Measurements from ENCODE around the gene STK39. TPM values are rescaled to one million over a fixed set of nuclear protein-coding genes. Genes with fewer than 3 reads are reported as not detected.
A peak's percentile ranks its signal among the peaks of the same experiment; 100 is the strongest.

Gene STK39
- total RNA-seq, 1 donor from 2014 or later: 18.5 TPM

- DNase-seq: no peak
- H3K9me3 Mint-ChIP-seq: no peaks in the 10 kb centered on the region
- CTCF ChIA-PET: no interaction called here
- H3K4me3 Mint-ChIP-seq: no peak overlapping the region
- H3K36me3 Mint-ChIP-seq (ENCODE audit: low read depth): peaks cover 3% of the 10 kb centered on the region
- H3K27ac Mint-ChIP-seq: no peak overlapping the region
- TF ChIP-seq, protein P1, sequence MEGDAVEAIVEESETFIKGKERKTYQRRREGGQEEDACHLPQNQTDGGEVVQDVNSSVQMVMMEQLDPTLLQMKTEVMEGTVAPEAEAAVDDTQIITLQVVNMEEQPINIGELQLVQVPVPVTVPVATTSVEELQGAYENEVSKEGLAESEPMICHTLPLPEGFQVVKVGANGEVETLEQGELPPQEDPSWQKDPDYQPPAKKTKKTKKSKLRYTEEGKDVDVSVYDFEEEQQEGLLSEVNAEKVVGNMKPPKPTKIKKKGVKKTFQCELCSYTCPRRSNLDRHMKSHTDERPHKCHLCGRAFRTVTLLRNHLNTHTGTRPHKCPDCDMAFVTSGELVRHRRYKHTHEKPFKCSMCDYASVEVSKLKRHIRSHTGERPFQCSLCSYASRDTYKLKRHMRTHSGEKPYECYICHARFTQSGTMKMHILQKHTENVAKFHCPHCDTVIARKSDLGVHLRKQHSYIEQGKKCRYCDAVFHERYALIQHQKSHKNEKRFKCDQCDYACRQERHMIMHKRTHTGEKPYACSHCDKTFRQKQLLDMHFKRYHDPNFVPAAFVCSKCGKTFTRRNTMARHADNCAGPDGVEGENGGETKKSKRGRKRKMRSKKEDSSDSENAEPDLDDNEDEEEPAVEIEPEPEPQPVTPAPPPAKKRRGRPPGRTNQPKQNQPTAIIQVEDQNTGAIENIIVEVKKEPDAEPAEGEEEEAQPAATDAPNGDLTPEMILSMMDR (IDR thresholded peaks at IDR 0.05): no peak
- H3K27me3 Mint-ChIP-seq: no peaks in the 10 kb centered on the region
- ATAC-seq (ENCODE audit: low read depth): no peak
- intact Hi-C loops (cut with micrococcal nuclease): no loop called here
- POLR2A ChIA-PET: no interaction called here
- peaks cover 65% of the 10 kb centered on the region for H3K4me1 Mint-ChIP-seq
Observed at GRCh38 chr2:168037778-168038177, 209.6 kb downstream of the STK39 start.

GRCh38 chr2:168035458-168035857 is 211.9 kb downstream of the STK39 start:
- ATAC-seq (ENCODE audit: low read depth): peak; percentile 36
- Mint-ChIP-seq H3K9me3 (no peaks in the 10 kb centered on the region), H3K27ac (peak overlapping the region; percentile 64), H3K4me1 (peaks cover 60% of the 10 kb centered on the region), H3K27me3 (no peaks in the 10 kb centered on the region), H3K4me3 (peak overlapping the region; percentile 67), H3K36me3 (ENCODE audit: low read depth) (peaks cover 6% of the 10 kb centered on the region)
- TF ChIP-seq, protein P1 (IDR thresholded peaks at IDR 0.05): no peak
- DNase-seq: no peak
- intact Hi-C loops (cut with micrococcal nuclease): no loop called here
- ChIA-PET POLR2A (interaction anchor here (1.0 kb wide), 1 partner anchor 32 kb away, joined by 3 read pairs; no protein-coding TSS in a partner anchor), CTCF (no interaction called here)

DNA sequence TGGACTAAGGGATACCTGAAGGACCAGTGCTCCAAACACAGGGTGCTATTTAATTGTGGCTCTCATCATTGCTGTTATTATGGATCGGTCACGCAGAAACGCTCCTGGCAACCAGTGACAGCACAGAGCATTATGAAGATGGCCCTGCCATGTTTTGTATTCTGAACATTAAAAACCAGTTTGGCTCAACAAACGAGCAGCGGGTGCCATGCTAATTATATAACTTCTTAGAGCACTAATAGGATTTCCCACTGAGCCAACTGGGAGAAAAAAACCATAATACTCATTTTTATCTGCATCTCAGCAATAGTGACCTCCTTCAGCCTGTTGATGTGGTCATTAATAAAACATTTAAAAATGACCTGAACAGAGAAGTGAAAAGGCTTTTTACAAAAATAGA is 212.8 kb downstream of the STK39 start:
- Mint-ChIP-seq H3K27me3 (no peaks in the 10 kb centered on the region), H3K27ac (no peak overlapping the region), H3K9me3 (no peaks in the 10 kb centered on the region), H3K4me3 (no peak overlapping the region), H3K36me3 (ENCODE audit: low read depth) (peaks cover 6% of the 10 kb centered on the region), H3K4me1 (peaks cover 54% of the 10 kb centered on the region)
- TF ChIP-seq, protein P1 (IDR thresholded peaks at IDR 0.05): no peak
- POLR2A ChIA-PET: no interaction called here
- DNase-seq (no peak), ATAC-seq (ENCODE audit: low read depth) (no peak)
- intact Hi-C loops (cut with micrococcal nuclease): no loop called here
- CTCF ChIA-PET: no interaction called here

DNA sequence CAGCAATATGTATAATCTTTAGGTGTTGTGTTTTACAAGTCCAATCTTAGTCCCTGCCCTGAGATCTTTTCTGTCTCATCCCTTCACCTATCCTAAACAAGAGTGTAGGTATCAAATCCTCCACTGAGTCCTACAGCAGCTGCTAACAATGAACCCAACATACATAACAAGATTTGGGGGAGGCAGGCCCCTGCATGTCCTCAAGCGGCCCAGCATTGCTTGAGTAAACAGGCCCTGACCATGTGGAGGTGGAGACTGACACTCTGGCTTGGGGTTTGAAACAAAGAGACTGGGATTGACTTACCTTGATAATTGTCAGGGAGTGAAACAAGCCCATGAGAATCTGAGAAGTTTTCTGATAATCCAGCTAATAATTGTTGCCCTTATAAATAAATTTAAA is 213.4 kb downstream of the STK39 start:
- TF ChIP-seq, protein P1 (IDR thresholded peaks at IDR 0.05): no peak
- intact Hi-C loops (cut with micrococcal nuclease): no loop called here
- DNase-seq: no peak
- H3K9me3 Mint-ChIP-seq: no peaks in the 10 kb centered on the region
- no peak overlapping the region for H3K4me3 Mint-ChIP-seq
- POLR2A ChIA-PET: no interaction called here
- ATAC-seq (ENCODE audit: low read depth): no peak
- H3K27me3 Mint-ChIP-seq: no peaks in the 10 kb centered on the region
- peak overlapping the region; percentile 12 for H3K27ac Mint-ChIP-seq
- peaks cover 6% of the 10 kb centered on the region for H3K36me3 Mint-ChIP-seq (ENCODE audit: low read depth)
- H3K4me1 Mint-ChIP-seq: peaks cover 52% of the 10 kb centered on the region
- CTCF ChIA-PET: no interaction called here

- intact Hi-C loops (cut with micrococcal nuclease): no loop called here
- no peak overlapping the region for H3K4me3 Mint-ChIP-seq
- H3K9me3 Mint-ChIP-seq: no peaks in the 10 kb centered on the region
- TF ChIP-seq, protein P1 (IDR thresholded peaks at IDR 0.05): no peak
- peaks cover 36% of the 10 kb centered on the region for H3K4me1 Mint-ChIP-seq
- CTCF ChIA-PET: interaction anchor here (1.7 kb wide), 1 partner anchor 67 kb away, joined by 5 read pairs; no protein-coding TSS in a partner anchor
- no peak overlapping the region for H3K27ac Mint-ChIP-seq
- H3K36me3 Mint-ChIP-seq (ENCODE audit: low read depth): peaks cover 6% of the 10 kb centered on the region
- no peak for DNase-seq
- H3K27me3 Mint-ChIP-seq: no peaks in the 10 kb centered on the region
- no peak for ATAC-seq (ENCODE audit: low read depth)
- POLR2A ChIA-PET: interaction anchor here (1.5 kb wide), 1 partner anchor 9 kb away, joined by 3 read pairs; no protein-coding TSS in a partner anchor
Observed at GRCh38 chr2:168032091-168032490, 215.3 kb downstream of the STK39 start.

Measured in activated B cell treated with CpG ODN at 0.5 μM for 24 hours (primary cell).